H1 (cell line): ENCODE results near the gene VTI1B. TPM values are rescaled to one million over a fixed set of nuclear protein-coding genes. Genes with fewer than 3 reads are reported as not detected.

Experiments used
- CTCF ChIA-PET: fragments of 300-600 bp; sonication (Branson Sonifier 250); formaldehyde crosslinking; loops from one replicate; lab custom pipeline; 2021; ENCODE audit not compliant: partially characterized antibody; lab: Charles Lee
- POLR2A ChIA-PET: fragments of 300-600 bp; sonication (Branson Sonifier 250); formaldehyde crosslinking; loops from one replicate; lab custom pipeline; 2021; ENCODE audit warnings: inconsistent platforms; ENCODE audit not compliant: partially characterized antibody; lab: Charles Lee
- DNase-seq, 2 experiments: peaks; one replicate each; pipeline versions ENCODE4 v3.0.0 to v3.0.0-alpha.2; 2010 to 2022; ENCODE audit warnings: low spot score in 2 of 2, low read depth in 1 of 2, mixed read lengths in 1 of 2
- FAIRE-seq: peaks from 2 replicates; lab custom pipeline; 2011; peaks lifted over from hg19 to GRCh38; lab: Jason Lieb, UNC
- H2AFZ ChIP-seq: 2 replicates; pipeline ENCODE4 v1.8.1; 2012; ENCODE audit warnings: low read length, inconsistent platforms
- H2AK5ac ChIP-seq: 2 replicates; pipeline ENCODE4 v1.6.1; 2013; ENCODE audit warnings: low read depth, low read length
- H2BK120ac ChIP-seq: replicated peaks from 2 replicates; pipeline ENCODE3; 2013; ENCODE audit warnings: low read depth, low read length, inconsistent platforms
- H2BK12ac ChIP-seq: 2 replicates; pipeline ENCODE4 v1.6.1; 2013; ENCODE audit warnings: low read depth, low read length
- H2BK15ac ChIP-seq: 2 replicates; pipeline ENCODE4 v1.6.1; 2013; ENCODE audit warnings: low read length
- H2BK20ac ChIP-seq: 2 replicates; pipeline ENCODE4 v1.6.1; 2013; ENCODE audit warnings: low read length
- H2BK5ac ChIP-seq: 2 replicates; pipeline ENCODE4 v1.6.1; 2013; ENCODE audit warnings: low read depth, low read length
- H3K14ac ChIP-seq: 2 replicates; pipeline ENCODE4 v1.6.1; 2013; ENCODE audit warnings: inconsistent platforms; ENCODE audit not compliant: insufficient read length
- H3K18ac ChIP-seq: 2 replicates; pipeline ENCODE4 v1.6.1; 2013; ENCODE audit warnings: low read length; ENCODE audit errors: extremely low read depth
- H3K23ac ChIP-seq: 2 replicates; pipeline ENCODE4 v1.6.1; 2013; ENCODE audit warnings: inconsistent platforms; ENCODE audit not compliant: insufficient read length
- H3K23me2 ChIP-seq: 2 replicates; pipeline ENCODE4 v1.6.1; 2013; ENCODE audit warnings: low read depth, low read length
- H3K27ac ChIP-seq: 2 replicates; pipeline ENCODE4 v1.6.1; 2011; ENCODE audit warnings: low read depth, low read length, inconsistent platforms
- H3K27me3 ChIP-seq, 4 experiments: replicated peaks in 1 of 4; 1 replicate in 1 of 4; 2 replicates in 3 of 4; pipeline versions ENCODE4 v1.6.1 to v1.8.1; 2011 to 2013; ENCODE audit warnings: low read length in 3 of 4, mild to moderate bottlenecking in 3 of 4, inconsistent platforms in 2 of 4, mixed read lengths in 2 of 4, moderate library complexity in 1 of 4; ENCODE audit not compliant: control insufficient read depth in 3 of 4, insufficient read depth in 3 of 4; ENCODE audit errors: extremely low read depth in 1 of 4
- H3K36me3 ChIP-seq, 4 experiments: 2 replicates each; pipeline versions ENCODE4 v1.6.1 to v1.8.1; 2011 to 2013; ENCODE audit warnings: mild to moderate bottlenecking in 4 of 4, low read length in 3 of 4, moderate library complexity in 2 of 4, control low read depth in 1 of 4, inconsistent platforms in 1 of 4; ENCODE audit not compliant: insufficient read depth in 4 of 4, control insufficient read depth in 2 of 4
- H3K4ac ChIP-seq: replicated peaks from 2 replicates; pipeline ENCODE3; 2013; ENCODE audit warnings: low read length, low read depth, mixed read lengths, inconsistent platforms; ENCODE audit not compliant: insufficient read length
- H3K4me1 ChIP-seq, 4 experiments: replicated peaks in 1 of 4; 1 replicate in 1 of 4; 2 replicates in 3 of 4; pipeline versions ENCODE4 v1.6.1 to v1.8.1; 2011 to 2013; ENCODE audit warnings: low read length in 3 of 4, inconsistent platforms in 2 of 4, mixed read lengths in 1 of 4; ENCODE audit not compliant: insufficient read depth in 4 of 4, control insufficient read depth in 3 of 4
- H3K4me2 ChIP-seq, 2 experiments: 2 replicates each; pipeline versions ENCODE4 v1.6.1 to v1.8.1; 2011 to 2013; ENCODE audit warnings: low read depth in 2 of 2, low read length in 2 of 2, control low read depth in 1 of 2, inconsistent platforms in 1 of 2, mild to moderate bottlenecking in 1 of 2; ENCODE audit not compliant: insufficient read depth in 1 of 2
- H3K4me3 ChIP-seq, 4 experiments: fragments of 200-600, 300-600 bp in 1 of 4; sonication (generic), shearing (Covaris generic), sonication (Bioruptor Twin) in 1 of 4; 2 replicates each; pipeline versions ENCODE4 v1.5.1 to v1.8.1; 2011 to 2016; ENCODE audit warnings: low read length in 4 of 4, low read depth in 3 of 4, control low read depth in 2 of 4, inconsistent platforms in 2 of 4, mild to moderate bottlenecking in 2 of 4, mixed read lengths in 1 of 4, moderate library complexity in 1 of 4; ENCODE audit not compliant: insufficient read depth in 2 of 4; ENCODE audit errors: extremely low read depth in 1 of 4
- H3K56ac ChIP-seq: replicated peaks from 2 replicates; pipeline ENCODE3; 2013; ENCODE audit warnings: low read depth, mild to moderate bottlenecking, mixed read lengths, low read length, inconsistent platforms; ENCODE audit not compliant: insufficient read length
- H3K79me1 ChIP-seq: 2 replicates; pipeline ENCODE4 v1.6.1; 2013; ENCODE audit warnings: low read depth, low read length, control low read depth
- H3K79me2 ChIP-seq, 2 experiments: 2 replicates each; pipeline versions ENCODE4 v1.6.1 to v1.8.1; 2012 to 2013; ENCODE audit warnings: low read length in 2 of 2, mild to moderate bottlenecking in 2 of 2, inconsistent platforms in 1 of 2; ENCODE audit not compliant: insufficient read depth in 2 of 2, control insufficient read depth in 1 of 2
- H3K9ac ChIP-seq, 4 experiments: replicated peaks in 1 of 4; 1 replicate in 1 of 4; 2 replicates in 3 of 4; pipeline versions ENCODE4 v1.6.1 to v1.8.1; 2011 to 2013; ENCODE audit warnings: low read depth in 3 of 4, low read length in 3 of 4, control low read depth in 2 of 4, mild to moderate bottlenecking in 2 of 4, moderate library complexity in 2 of 4, inconsistent platforms in 1 of 4; ENCODE audit errors: extremely low read depth in 1 of 4
- H3K9me3 ChIP-seq, 2 experiments: 2 replicates each; pipeline versions ENCODE4 v1.6.1 to v1.8.1; 2012 to 2013; ENCODE audit warnings: mild to moderate bottlenecking in 2 of 2, moderate library complexity in 2 of 2, control low read depth in 1 of 2, inconsistent platforms in 1 of 2, low read depth in 1 of 2, low read length in 1 of 2, mixed read lengths in 1 of 2; ENCODE audit not compliant: insufficient read depth in 2 of 2
- H4K20me1 ChIP-seq, 2 experiments: replicated peaks in 1 of 2; 2 replicates each; pipeline versions ENCODE3 to v1.8.1; 2011 to 2013; ENCODE audit warnings: inconsistent platforms in 2 of 2, low read length in 2 of 2, mild to moderate bottlenecking in 1 of 2; ENCODE audit not compliant: insufficient read depth in 2 of 2, control insufficient read depth in 1 of 2
- H4K5ac ChIP-seq: 2 replicates; pipeline ENCODE4 v1.6.1; 2013; ENCODE audit warnings: low read length, low read depth, mixed read lengths, inconsistent platforms; ENCODE audit not compliant: insufficient read length
- H4K8ac ChIP-seq: 2 replicates; pipeline ENCODE4 v1.8.0; 2013; ENCODE audit warnings: mild to moderate bottlenecking, moderate library complexity, low read length, inconsistent platforms; ENCODE audit not compliant: insufficient read depth; ENCODE audit errors: extremely low read depth
- H4K91ac ChIP-seq: replicated peaks from 2 replicates; pipeline ENCODE3; 2013; ENCODE audit warnings: low read length, mixed read lengths, inconsistent platforms; ENCODE audit not compliant: insufficient read length
- FOSL1 ChIP-seq: IDR thresholded peaks from 2 replicates; pipeline ENCODE4 v1.6.1; 2011; ENCODE audit warnings: mild to moderate bottlenecking, low read depth, low read length, moderate library complexity; ENCODE audit not compliant: insufficient read depth
- HDAC2 ChIP-seq, 2 experiments: fragments of 300-600 bp in 1 of 2; sonication (generic) in 1 of 2; IDR thresholded peaks; 2 replicates each; pipeline ENCODE4 v1.6.1; 2011 to 2012; ENCODE audit warnings: low read depth in 2 of 2, low read length in 2 of 2, mild to moderate bottlenecking in 2 of 2, moderate library complexity in 2 of 2, borderline replicate concordance in 1 of 2, inconsistent platforms in 1 of 2
- MAFK ChIP-seq: IDR thresholded peaks from 2 replicates; pipeline ENCODE4 v1.6.1; 2012; ENCODE audit warnings: low read depth, mild to moderate bottlenecking, improper control_type of control experiment, low read length
- POLR2A ChIP-seq, 2 experiments: IDR thresholded peaks; 1 replicate in 1 of 2; 2 replicates in 1 of 2; pipeline ENCODE4 v1.6.1; 2011; ENCODE audit warnings: low read depth in 2 of 2, low read length in 2 of 2, mild to moderate bottlenecking in 2 of 2; ENCODE audit errors: control extremely low read depth in 1 of 2
- RAD21 ChIP-seq, 2 experiments: IDR thresholded peaks in 1 of 2; conservative IDR thresholded peaks in 1 of 2; 2 replicates each; pipeline ENCODE4 v1.6.1; 2011; ENCODE audit warnings: low read depth in 2 of 2, low read length in 2 of 2, improper control_type of control experiment in 1 of 2, inconsistent platforms in 1 of 2, mild to moderate bottlenecking in 1 of 2, moderate library complexity in 1 of 2
- SIX5 ChIP-seq: IDR thresholded peaks from 2 replicates; pipeline ENCODE4 v1.6.1; 2011; ENCODE audit warnings: mild to moderate bottlenecking, low read depth, low read length
- WGBS, 2 experiments: shearing (Covaris generic) in 1 of 2; methylation state at CpG; one replicate each; pipeline versions ENCODE4 v1.1.6 to v1.1.7; 2013 to 2015; ENCODE audit warnings: low lambda C conversion rate in 2 of 2, mixed read lengths in 2 of 2, inconsistent platforms in 1 of 2, low coverage in 1 of 2, missing lambda C conversion rate in 1 of 2; ENCODE audit not compliant: insufficient replicate concordance in 2 of 2, insufficient coverage in 1 of 2, insufficient read length in 1 of 2; ENCODE audit errors: extremely low coverage in 1 of 2, missing lambda C conversion rate in 1 of 2; 5-methylcytosine and 5-hydroxymethylcytosine counted together
- polyA plus RNA-seq, 7 experiments: library from polyadenylated mRNA; depleted of rRNA in 3 of 7; stranded (reverse) in 5 of 7; unstranded in 2 of 7; fragments of >200 nt in 5 of 7; fragments of 200-250 nt in 2 of 7; gene quantifications; 1 replicate in 5 of 7; 2 replicates in 1 of 7; 4 replicates in 1 of 7; pipeline versions ENCODE4 v1.2.1 to v1.2.3, GENCODE V29; 2011 to 2013; ENCODE audit warnings: missing spikeins in 2 of 7, mixed read lengths in 2 of 7
- total RNA-seq: library from RNA; stranded (reverse); fragmentation: NEBNext Ultra II Directional; extraction: Animal tissue kit (Norgen Biotek cat#: 25700); gene quantifications from 2 replicates; pipeline ENCODE4 v1.2.1, GENCODE V29; 2021

The VTI1B gene
- total and polyA plus RNA-seq, 2 of the 8 experiments (the other 6 are each of a cell fraction or from before 2014, with no cell fraction given): 28.1 to 98.7 TPM

DNA sequence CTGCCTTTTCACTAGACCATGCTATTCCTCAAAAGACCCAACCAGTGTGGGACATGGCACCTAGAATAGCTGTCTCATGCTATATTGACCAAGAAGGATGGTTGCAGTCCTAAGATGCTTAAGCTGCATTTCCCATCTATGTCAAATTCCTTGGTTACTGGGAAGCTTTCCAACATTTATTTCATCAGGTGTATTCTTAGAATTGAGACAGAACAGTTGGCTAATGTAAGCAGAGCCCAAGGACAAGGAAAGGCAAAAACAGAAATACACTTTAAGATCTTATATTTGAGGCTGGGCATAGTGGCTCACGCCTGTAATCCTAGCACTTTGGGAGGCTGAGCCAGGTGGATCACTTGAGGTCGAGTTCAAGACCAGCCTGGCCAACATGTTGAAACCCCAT lies 30.0 kb downstream of the VTI1B start:
- Histone ChIP-seq H3K27ac (no peak overlapping the region), H3K56ac (no peak overlapping the region), H3K4me1 (no peaks in the 10 kb centered on the region), H2BK120ac (no peak overlapping the region), H2BK5ac (no peak overlapping the region), H4K5ac (no peak overlapping the region), H3K14ac (no peak overlapping the region), H3K79me2 (no peaks in the 10 kb centered on the region), H3K4ac (no peak overlapping the region), H4K20me1 (no peaks in the 10 kb centered on the region), H2AFZ (no peak overlapping the region), H3K23ac (no peak overlapping the region), H2BK12ac (no peak overlapping the region), H3K23me2 (no peaks in the 10 kb centered on the region)
- POLR2A ChIA-PET: interaction anchor here (0.6 to 2.1 kb wide), 3 partner anchors 9 to 42 kb away, joined by 3 to 5 read pairs (median 3); no protein-coding TSS in a partner anchor
- CTCF ChIA-PET: interaction anchor here (0.6 to 3.5 kb wide), 15 partner anchors 9 to 217 kb away, joined by 3 to 9 read pairs (median 4); partner anchors contain the start of gene PIGH
- DNase-seq (no peak), FAIRE-seq (no peak)
- 73% methylated on average over 2 of the region's 2 CpGs; no CpG with 5 or more reads in 1 of the 2 experiments for WGBS, 2 experiments
- TF ChIP-seq RAD21 (IDR thresholded peaks at IDR 0.05 in 1 of 2, conservative IDR thresholded peaks at IDR 0.05 in 1 of 2; ENCODE audit: low read depth in 2 of 2, low read length in 2 of 2) (no peak), FOSL1 (no peak), MAFK (no peak), POLR2A (IDR thresholded peaks at IDR 0.05; ENCODE audit: control extremely low read depth in 1 of 2, low read depth in 2 of 2, low read length in 2 of 2) (no peak), HDAC2 (IDR thresholded peaks at IDR 0.05; ENCODE audit: borderline replicate concordance in 1 of 2, low read depth in 2 of 2, low read length in 2 of 2) (no peak), SIX5 (no peak)
- TF ChIP-seq, all 59 proteins: peak for 0
- Histone ChIP-seq H3K27me3 (no peaks in the 10 kb centered on the region), H3K9me3 (no peaks in the 10 kb centered on the region), H4K91ac (no peak overlapping the region), H3K18ac (no peak overlapping the region), H2BK20ac (no peak overlapping the region), H2BK15ac (no peak overlapping the region), H3K36me3 (peaks cover 4 to 33% (median 25%) of the 10 kb centered on the region in 4 experiments), H3K4me3 (no peak overlapping the region), H4K8ac (no peak overlapping the region), H3K9ac (no peak overlapping the region), H2AK5ac (no peak overlapping the region), H3K79me1 (no peaks in the 10 kb centered on the region), H3K4me2 (no peak overlapping the region)
